Esophagus squamous epithelium (tissue), 5 donors: ENCODE data around the gene NAXE. TPM values are rescaled to one million over a fixed set of nuclear protein-coding genes. Genes with fewer than 3 reads are reported as not detected.

Experiments used
- DNase-seq: peaks from one replicate; lab custom pipeline; 2025; lab: John Stamatoyannopoulos, UW
- H3K27ac ChIP-seq, 4 donors: fragments of 200-600 bp; sonication (generic); one replicate each; pipeline ENCODE4 v1.5.1; 2016 to 2019; ENCODE audit warnings: mild to moderate bottlenecking in 1 of 4
- H3K27me3 ChIP-seq, 4 donors: fragments of 200-600 bp; sonication (generic); 1 replicate in 3 of 4; 2 replicates in 1 of 4; pipeline versions ENCODE4 v1.5.1 to v1.6.0; 2017 to 2021; ENCODE audit warnings: antibody characterized with exemption in 1 of 4
- H3K36me3 ChIP-seq, 3 donors: fragments of 200-600 bp; sonication (generic); one replicate each; pipeline ENCODE4 v1.5.1; 2016 to 2019
- H3K4me1 ChIP-seq, 3 donors: fragments of 200-600 bp; sonication (generic); one replicate each; pipeline ENCODE4 v1.5.1; 2017 to 2019
- H3K4me3 ChIP-seq, 4 donors: fragments of 200-600 bp; sonication (generic); 1 replicate in 3 of 4; 2 replicates in 1 of 4; pipeline ENCODE4 v1.5.1; 2016 to 2019; ENCODE audit warnings: mild to moderate bottlenecking in 2 of 4, moderate library complexity in 1 of 4
- H3K9me3 ChIP-seq, 3 donors: fragments of 200-600 bp; sonication (generic); one replicate each; pipeline ENCODE4 v1.5.1; 2016 to 2019
- POLR2A ChIP-seq, 4 donors: fragments of 450-650 bp; IDR thresholded peaks; one replicate each; pipeline ENCODE4 v1.6.1; 2017; ENCODE audit warnings: antibody characterized with exemption in 4 of 4, mild to moderate bottlenecking in 4 of 4, moderate library complexity in 3 of 4
- WGBS, 2 donors: methylation state at CpG; one replicate each; pipeline ENCODE4 v1.1.5; 2018; 5-methylcytosine and 5-hydroxymethylcytosine counted together
- intact Hi-C: fragments of 100-400 bp; cut with DNase I; formaldehyde crosslinking; loops from one replicate; pipeline ENCODE4 v1.15.0; 2022
- total RNA-seq, 4 donors: library from RNA; depleted of rRNA; stranded (reverse); fragments of >200 nt; gene quantifications; one replicate each; pipeline ENCODE4 v1.1.0, GENCODE V29; 2016
- TF ChIP-seq, protein P1 (sequence below), 6 experiments: fragments of 450-650 bp in 4 of 6; fragments of 200-600 bp in 2 of 6; sonication (generic) in 2 of 6; IDR thresholded peaks; one replicate each; pipeline ENCODE4 v1.5.1; 2016 to 2019; ENCODE audit warnings: antibody characterized with exemption in 6 of 6, mild to moderate bottlenecking in 4 of 6, moderate library complexity in 4 of 6
- donor health status: DM: yes; HTN: yes; CAD: no.

NAXE gene
- total RNA-seq, 4 donors from 2014 or later = 36.5 to 64.4 (median 52.8) TPM

DNA sequence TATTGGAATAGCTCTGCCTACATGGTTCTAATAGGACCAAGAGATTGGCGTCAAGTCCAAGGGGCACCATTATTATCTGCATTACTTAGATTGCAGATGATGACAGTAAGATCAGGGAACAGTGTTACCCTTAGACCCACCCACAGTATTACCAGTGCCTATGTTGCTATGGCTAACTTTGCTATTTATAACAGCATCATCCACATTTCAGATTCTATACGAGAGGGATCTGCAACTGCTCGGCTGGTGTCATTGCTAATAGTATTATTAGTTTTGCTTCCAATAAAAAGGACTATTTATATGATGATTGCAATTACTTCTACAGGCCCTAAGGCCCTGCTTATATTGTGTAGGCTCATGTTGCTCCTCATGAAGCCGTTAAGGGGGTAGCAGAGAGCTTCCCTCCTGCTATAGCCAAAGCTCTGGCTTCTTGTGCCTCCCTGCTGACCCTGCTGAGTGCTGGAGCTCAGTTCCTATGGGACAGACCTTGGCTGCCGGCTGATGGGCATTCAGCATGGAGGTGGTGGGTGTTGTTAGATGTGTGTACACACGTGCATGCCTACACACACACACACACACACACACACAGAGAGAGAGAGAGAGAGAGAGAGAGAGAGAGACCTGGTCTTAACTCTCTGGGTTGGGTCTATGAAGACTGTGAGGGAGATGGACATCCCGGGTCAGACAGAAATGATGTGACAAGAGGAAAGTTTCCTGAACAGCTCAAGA is 51.6 kb downstream of the NAXE start:
- no peak overlapping the region for H3K4me3 ChIP-seq
- 63 to 68% methylated on average over 3 to 5 of the region's 7 CpGs for WGBS, 2 donors
- H3K36me3 ChIP-seq = no peaks in the 10 kb centered on the region
- no peak overlapping the region for H3K27ac ChIP-seq
- DNase-seq = no peak
- intact Hi-C loops = no loop called here
- H3K9me3 ChIP-seq = no peaks in the 10 kb centered on the region
- peaks cover 11 to 100% (median 28%) of the 10 kb centered on the region in 4 donors for H3K27me3 ChIP-seq
- H3K4me1 ChIP-seq = peaks cover 7 to 15% (median 11%) of the 10 kb centered on the region in 3 donors
- TF ChIP-seq, protein P1, sequence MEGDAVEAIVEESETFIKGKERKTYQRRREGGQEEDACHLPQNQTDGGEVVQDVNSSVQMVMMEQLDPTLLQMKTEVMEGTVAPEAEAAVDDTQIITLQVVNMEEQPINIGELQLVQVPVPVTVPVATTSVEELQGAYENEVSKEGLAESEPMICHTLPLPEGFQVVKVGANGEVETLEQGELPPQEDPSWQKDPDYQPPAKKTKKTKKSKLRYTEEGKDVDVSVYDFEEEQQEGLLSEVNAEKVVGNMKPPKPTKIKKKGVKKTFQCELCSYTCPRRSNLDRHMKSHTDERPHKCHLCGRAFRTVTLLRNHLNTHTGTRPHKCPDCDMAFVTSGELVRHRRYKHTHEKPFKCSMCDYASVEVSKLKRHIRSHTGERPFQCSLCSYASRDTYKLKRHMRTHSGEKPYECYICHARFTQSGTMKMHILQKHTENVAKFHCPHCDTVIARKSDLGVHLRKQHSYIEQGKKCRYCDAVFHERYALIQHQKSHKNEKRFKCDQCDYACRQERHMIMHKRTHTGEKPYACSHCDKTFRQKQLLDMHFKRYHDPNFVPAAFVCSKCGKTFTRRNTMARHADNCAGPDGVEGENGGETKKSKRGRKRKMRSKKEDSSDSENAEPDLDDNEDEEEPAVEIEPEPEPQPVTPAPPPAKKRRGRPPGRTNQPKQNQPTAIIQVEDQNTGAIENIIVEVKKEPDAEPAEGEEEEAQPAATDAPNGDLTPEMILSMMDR (IDR thresholded peaks at IDR 0.05) = no peak

DNA sequence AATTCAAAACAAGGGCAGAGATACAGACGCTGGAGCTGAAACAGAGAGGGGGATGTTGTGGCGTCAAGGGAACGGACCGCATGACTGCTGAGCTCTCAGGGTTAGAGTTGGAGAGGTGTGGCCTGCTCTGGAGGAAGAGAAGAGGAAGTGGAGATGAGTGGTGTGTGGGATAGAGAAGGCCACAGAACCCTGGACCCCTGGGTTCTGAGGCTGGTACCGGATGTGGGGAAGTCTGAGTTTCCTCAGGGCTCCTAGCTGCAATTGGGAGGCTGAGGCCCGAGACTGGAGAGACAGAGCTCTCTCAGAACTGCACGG is 52.2 kb downstream of the NAXE start:
- Histone ChIP-seq H3K4me3 (no peak overlapping the region), H3K9me3 (no peaks in the 10 kb centered on the region), H3K27me3 (peaks cover 11 to 100% (median 25%) of the 10 kb centered on the region in 4 donors), H3K4me1 (peaks cover 7 to 15% (median 11%) of the 10 kb centered on the region in 3 donors), H3K36me3 (no peaks in the 10 kb centered on the region), H3K27ac (no peak overlapping the region)
- DNase-seq = no peak
- intact Hi-C loops = no loop called here
- WGBS, 2 donors = 50 to 71% methylated on average over 7 of the region's 7 CpGs
- TF ChIP-seq, protein P1 (IDR thresholded peaks at IDR 0.05) = no peak
- no peak for TF ChIP-seq POLR2A (IDR thresholded peaks at IDR 0.05)

Other genes with a start within 250 kb of the NAXE start
- gene RHBG, start 222.6 kb upstream of the NAXE start, total RNA-seq = 1 to 10 TPM in 2 of 4 donors, under 1 TPM in 2; 0.23 to 1.6 (median 1.1) TPM
- 10 to 100 TPM in 3 of 4 donors, 1 to 10 TPM in 1; 9.1 to 30.1 (median 12.1) TPM for gene MEF2D, start 91.0 kb upstream of the NAXE start, total RNA-seq
- 10 to 100 TPM in 1 of 4 donors, 1 to 10 TPM in 3; 7.1 to 12.8 (median 8.6) TPM for gene IQGAP3, start 19.2 kb upstream of the NAXE start, total RNA-seq
- not detected for gene TTC24, start 12.1 kb upstream of the NAXE start, total RNA-seq
- gene GPATCH4, start 9.7 kb downstream of the NAXE start, total RNA-seq = 10 to 100 TPM; 14.0 to 41.8 (median 25.0) TPM
- under 1 TPM in 1 of 4 donors, not detected in 3; 0.18 TPM for gene HAPLN2, start 27.6 kb downstream of the NAXE start, total RNA-seq
- gene BCAN, start 50.3 kb downstream of the NAXE start, total RNA-seq = not detected
- 1 to 10 TPM; 3.5 to 8.0 (median 5.4) TPM for gene NES, start 85.6 kb downstream of the NAXE start, total RNA-seq
- 100 to 1,000 TPM; 149 to 916 (median 441) TPM for gene CRABP2, start 113.8 kb downstream of the NAXE start, total RNA-seq
- gene METTL25B, start 136.7 kb downstream of the NAXE start, total RNA-seq = 10 to 100 TPM in 3 of 4 donors, 1 to 10 TPM in 1; 9.7 to 44.9 (median 17.6) TPM
- gene ISG20L2, start 137.0 kb downstream of the NAXE start, total RNA-seq = 10 to 100 TPM; 22.3 to 32.8 (median 28.4) TPM
- 10 to 100 TPM; 39.5 to 45.8 (median 42.3) TPM for gene MRPL24, start 149.3 kb downstream of the NAXE start, total RNA-seq
- gene HDGF, start 159.9 kb downstream of the NAXE start, total RNA-seq = 100 to 1,000 TPM; 180 to 278 (median 236) TPM
- 10 to 100 TPM; 35.6 to 42.6 (median 38.3) TPM for gene PRCC, start 175.8 kb downstream of the NAXE start, total RNA-seq
- 1 to 10 TPM in 2 of 4 donors, under 1 TPM in 1, not detected in 1; 0.32 to 2.0 (median 1.7) TPM for gene SH2D2A, start 225.1 kb downstream of the NAXE start, total RNA-seq